ENCODE measurements around the gene CFAP100. TPM values are rescaled to one million over a fixed set of nuclear protein-coding genes. Genes with fewer than 3 reads are reported as not detected.

CFAP100 gene
- total and polyA plus RNA-seq, 2 experiments from 2014 or later = not detected

- Histone ChIP-seq H3K4me3 (no peak overlapping the region), H3K79me2 (no peaks in the 10 kb centered on the region), H3K36me3 (replicated peaks; ENCODE audit: insufficient read depth, low read depth) (no peaks in the 10 kb centered on the region), H3K9me3 (ENCODE audit: low read depth) (no peaks in the 10 kb centered on the region), H3K4me2 (no peak overlapping the region), H2AFZ (no peak overlapping the region), H3K9me2 (replicated peaks; ENCODE audit: insufficient read depth) (no peaks in the 10 kb centered on the region), H4K20me1 (ENCODE audit: insufficient read depth, poor library complexity, severe bottlenecking) (no peaks in the 10 kb centered on the region), H3K27ac (no peak overlapping the region), H3K27me3 (no peaks in the 10 kb centered on the region), H3K4me1 (ENCODE audit: insufficient read depth) (no peaks in the 10 kb centered on the region)
- no peak for DNase-seq (ENCODE audit: low spot score)
- TF ChIP-seq CTCF (IDR thresholded peaks at IDR 0.05; ENCODE audit: poor library complexity) = no peak
- no peak for TF ChIP-seq EZH2 (IDR thresholded peaks at IDR 0.05; ENCODE audit: borderline replicate concordance)
- no peak for TF ChIP-seq EZH2phosphoT487 (IDR thresholded peaks at IDR 0.05; ENCODE audit: low read depth, severe bottlenecking, unreplicated experiment)
- WGBS (ENCODE audit: low lambda C conversion rate, missing lambda C conversion rate) = 88% methylated on average over 16 of the region's 20 CpGs
These were observed 46.7 kb downstream of the CFAP100 start for GRCh38 chr3:126441256-126441880.

- TF ChIP-seq CTCF (IDR thresholded peaks at IDR 0.05; ENCODE audit: poor library complexity) (no peak), EZH2phosphoT487 (IDR thresholded peaks at IDR 0.05; ENCODE audit: low read depth, severe bottlenecking, unreplicated experiment) (no peak), EZH2 (IDR thresholded peaks at IDR 0.05; ENCODE audit: borderline replicate concordance) (no peak)
- no peaks in the 10 kb centered on the region for H3K9me2 ChIP-seq (replicated peaks; ENCODE audit: insufficient read depth)
- H3K36me3 ChIP-seq (replicated peaks; ENCODE audit: insufficient read depth, low read depth) = no peaks in the 10 kb centered on the region
- no peaks in the 10 kb centered on the region for H3K4me1 ChIP-seq (ENCODE audit: insufficient read depth)
- H3K79me2 ChIP-seq = no peaks in the 10 kb centered on the region
- no peak overlapping the region for H3K4me2 ChIP-seq
- no peak overlapping the region for H3K4me3 ChIP-seq
- H3K27me3 ChIP-seq = no peaks in the 10 kb centered on the region
- WGBS (ENCODE audit: low lambda C conversion rate, missing lambda C conversion rate) = 93% methylated on average over 13 of the region's 13 CpGs
- H2AFZ ChIP-seq = no peak overlapping the region
- no peaks in the 10 kb centered on the region for H3K9me3 ChIP-seq (ENCODE audit: low read depth)
- no peak overlapping the region for H3K27ac ChIP-seq
- DNase-seq (ENCODE audit: low spot score) = no peak
- no peaks in the 10 kb centered on the region for H4K20me1 ChIP-seq (ENCODE audit: insufficient read depth, poor library complexity, severe bottlenecking)
These were observed 47.6 kb downstream of the CFAP100 start for GRCh38 chr3:126442094-126442855.

DNA sequence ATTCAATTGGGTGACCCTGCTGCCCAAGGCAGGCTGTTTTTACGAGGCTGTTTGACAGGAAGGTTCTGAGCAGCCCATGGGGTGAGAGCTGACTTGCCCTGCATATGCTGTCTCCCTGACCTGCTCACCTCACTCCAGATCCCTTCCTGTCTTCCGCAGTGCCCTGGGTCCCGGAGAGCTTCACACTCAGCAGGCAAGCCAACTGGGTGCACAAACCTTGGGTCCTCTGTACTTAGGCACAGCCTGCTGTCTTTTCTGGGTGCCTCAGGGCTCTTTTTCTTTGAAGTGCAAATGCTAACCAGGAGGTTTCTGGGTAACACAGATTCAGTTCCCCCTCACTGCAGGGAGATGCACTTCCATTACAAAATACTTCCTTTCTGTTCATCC lies 48.1 kb downstream of the CFAP100 start:
- H3K36me3 ChIP-seq (replicated peaks; ENCODE audit: insufficient read depth, low read depth) = no peaks in the 10 kb centered on the region
- 83% methylated on average over 3 of the region's 3 CpGs for WGBS (ENCODE audit: low lambda C conversion rate, missing lambda C conversion rate)
- H2AFZ ChIP-seq = no peak overlapping the region
- H3K4me2 ChIP-seq = no peak overlapping the region
- H3K79me2 ChIP-seq = no peaks in the 10 kb centered on the region
- no peak overlapping the region for H3K27ac ChIP-seq
- H4K20me1 ChIP-seq (ENCODE audit: insufficient read depth, poor library complexity, severe bottlenecking) = no peaks in the 10 kb centered on the region
- TF ChIP-seq EZH2phosphoT487 (IDR thresholded peaks at IDR 0.05; ENCODE audit: low read depth, severe bottlenecking, unreplicated experiment) (no peak), CTCF (IDR thresholded peaks at IDR 0.05; ENCODE audit: poor library complexity) (no peak), EZH2 (IDR thresholded peaks at IDR 0.05; ENCODE audit: borderline replicate concordance) (no peak)
- H3K4me1 ChIP-seq (ENCODE audit: insufficient read depth) = no peaks in the 10 kb centered on the region
- no peaks in the 10 kb centered on the region for H3K27me3 ChIP-seq
- no peak overlapping the region for H3K4me3 ChIP-seq
- H3K9me3 ChIP-seq (ENCODE audit: low read depth) = no peaks in the 10 kb centered on the region
- no peaks in the 10 kb centered on the region for H3K9me2 ChIP-seq (replicated peaks; ENCODE audit: insufficient read depth)
- DNase-seq (ENCODE audit: low spot score) = no peak

All from hepatocyte (in vitro differentiated cells).